Thyroid gland (tissue), 4 donors: ENCODE data around the gene CASKIN2. TPM values are rescaled to one million over a fixed set of nuclear protein-coding genes. Genes with fewer than 3 reads are reported as not detected.

Experiments used
- DNase-seq, 2 donors: peaks; one replicate each; pipeline ENCODE4 v3.0.0-alpha.2; 2019
- H3K27ac ChIP-seq, 3 donors: fragments of 200-600 bp; sonication (generic); 1 replicate in 2 of 3; 2 replicates in 1 of 3; pipeline ENCODE4 v1.5.1; 2016 to 2019; ENCODE audit warnings: mild to moderate bottlenecking in 1 of 3, moderate library complexity in 1 of 3
- H3K27me3 ChIP-seq: fragments of 200-600 bp; sonication (generic); one replicate; pipeline ENCODE4 v1.5.1; 2019
- H3K36me3 ChIP-seq, 2 donors: fragments of 200-600 bp; sonication (generic); one replicate each; pipeline ENCODE4 v1.5.1; 2016 to 2019
- H3K4me1 ChIP-seq, 2 donors: fragments of 200-600 bp; sonication (generic); one replicate each; pipeline ENCODE4 v1.5.1; 2017 to 2019
- H3K4me3 ChIP-seq, 3 donors: fragments of 200-600 bp; sonication (generic); replicated peaks in 1 of 3; 1 replicate in 2 of 3; 2 replicates in 1 of 3; pipeline ENCODE4 v1.5.1; 2016; ENCODE audit warnings: mild to moderate bottlenecking in 1 of 3
- H3K9me3 ChIP-seq: fragments of 200-600 bp; sonication (generic); one replicate; pipeline ENCODE4 v1.5.1; 2017
- POLR2A ChIP-seq, 2 donors: fragments of 450-650 bp; IDR thresholded peaks; one replicate each; pipeline ENCODE4 v1.6.1; 2017; ENCODE audit warnings: antibody characterized with exemption in 2 of 2, mild to moderate bottlenecking in 2 of 2, moderate library complexity in 1 of 2
- WGBS, 2 donors: methylation state at CpG; one replicate each; pipeline ENCODE4 v1.1.5; 2017; 5-methylcytosine and 5-hydroxymethylcytosine counted together
- intact Hi-C: fragments of 100-400 bp; cut with DNase I; formaldehyde crosslinking; loops from one replicate; pipeline ENCODE4 v1.15.1; 2023
- total RNA-seq, 4 donors: library from RNA; depleted of rRNA; stranded (reverse); fragments of >200 nt; gene quantifications; one replicate each; pipeline ENCODE4 v1.2.3, GENCODE V29; 2016
- TF ChIP-seq, protein P1 (sequence below), 6 experiments: fragments of 200-600 bp in 3 of 6; fragments of 450-650 bp in 3 of 6; sonication (generic) in 3 of 6; IDR thresholded peaks; one replicate each; pipeline ENCODE4 v1.5.1; 2016 to 2019; ENCODE audit warnings: antibody characterized with exemption in 6 of 6, mild to moderate bottlenecking in 2 of 6, inconsistent platforms in 1 of 6, moderate library complexity in 1 of 6

CASKIN2 gene
- total RNA-seq, 4 donors from 2014 or later: 15.0 to 87.2 (median 21.7) TPM

DNA sequence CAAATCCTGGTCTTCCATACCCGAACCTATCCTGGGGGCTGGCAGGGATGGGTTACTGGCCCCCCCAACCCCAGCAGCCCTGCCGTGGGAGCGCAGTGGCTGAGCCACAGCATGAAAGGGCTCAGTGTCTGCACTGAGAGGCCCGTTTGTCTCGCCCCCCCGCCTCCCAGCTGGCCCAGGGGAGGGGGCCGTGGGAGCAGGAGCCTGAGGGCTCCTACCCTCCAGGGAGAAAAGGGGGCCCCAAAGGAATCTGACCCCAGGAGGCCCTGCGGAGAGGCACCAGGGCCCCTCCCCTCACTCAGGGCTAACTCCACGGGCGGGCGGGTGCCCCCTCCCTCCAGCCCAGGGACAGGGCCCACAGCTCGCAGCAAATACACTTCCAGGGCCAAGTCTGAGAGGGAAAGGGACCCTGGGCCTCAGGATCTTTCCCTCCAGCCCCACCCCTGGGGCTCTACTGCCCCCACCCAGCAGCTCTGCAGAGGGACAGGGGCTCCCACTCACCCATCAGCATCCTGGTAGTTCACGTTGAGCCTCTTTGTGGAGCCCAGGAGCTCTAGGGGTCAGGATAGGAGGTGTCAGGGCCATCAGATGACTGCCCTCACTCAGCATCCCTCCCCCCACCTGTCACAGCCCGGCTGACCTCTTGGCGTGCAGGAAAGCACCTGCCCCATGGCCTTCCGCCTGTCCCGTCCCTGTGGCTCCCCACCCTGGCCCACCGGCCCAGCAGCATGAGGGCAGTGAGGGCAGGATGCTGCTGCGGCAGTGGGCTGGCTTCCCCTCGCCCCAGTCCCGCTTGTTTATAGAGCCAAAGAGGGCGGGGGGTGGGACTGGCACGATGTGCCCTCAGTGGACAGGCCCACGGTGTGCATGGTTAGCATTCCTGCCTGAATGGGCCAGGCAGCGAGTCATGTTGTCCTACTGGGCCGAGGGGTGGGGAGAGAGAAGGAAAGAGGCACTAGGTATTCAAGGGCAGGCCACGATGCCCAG is 7.3 kb downstream of the CASKIN2 start:
- no peaks in the 10 kb centered on the region for H3K27me3 ChIP-seq
- no peaks in the 10 kb centered on the region for H3K9me3 ChIP-seq
- TF ChIP-seq, protein P1, sequence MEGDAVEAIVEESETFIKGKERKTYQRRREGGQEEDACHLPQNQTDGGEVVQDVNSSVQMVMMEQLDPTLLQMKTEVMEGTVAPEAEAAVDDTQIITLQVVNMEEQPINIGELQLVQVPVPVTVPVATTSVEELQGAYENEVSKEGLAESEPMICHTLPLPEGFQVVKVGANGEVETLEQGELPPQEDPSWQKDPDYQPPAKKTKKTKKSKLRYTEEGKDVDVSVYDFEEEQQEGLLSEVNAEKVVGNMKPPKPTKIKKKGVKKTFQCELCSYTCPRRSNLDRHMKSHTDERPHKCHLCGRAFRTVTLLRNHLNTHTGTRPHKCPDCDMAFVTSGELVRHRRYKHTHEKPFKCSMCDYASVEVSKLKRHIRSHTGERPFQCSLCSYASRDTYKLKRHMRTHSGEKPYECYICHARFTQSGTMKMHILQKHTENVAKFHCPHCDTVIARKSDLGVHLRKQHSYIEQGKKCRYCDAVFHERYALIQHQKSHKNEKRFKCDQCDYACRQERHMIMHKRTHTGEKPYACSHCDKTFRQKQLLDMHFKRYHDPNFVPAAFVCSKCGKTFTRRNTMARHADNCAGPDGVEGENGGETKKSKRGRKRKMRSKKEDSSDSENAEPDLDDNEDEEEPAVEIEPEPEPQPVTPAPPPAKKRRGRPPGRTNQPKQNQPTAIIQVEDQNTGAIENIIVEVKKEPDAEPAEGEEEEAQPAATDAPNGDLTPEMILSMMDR (IDR thresholded peaks at IDR 0.05): no peak
- no peak for TF ChIP-seq POLR2A (IDR thresholded peaks at IDR 0.05)
- intact Hi-C loops: loop anchor here (5.0 kb wide), 1 partner anchor 81 kb away; no protein-coding TSS in a partner anchor
- DNase-seq: no peak
- peak overlapping the region in 2 of 3 donors; percentile 70 to 87 for H3K27ac ChIP-seq
- H3K4me1 ChIP-seq: peaks cover 25 to 32% of the 10 kb centered on the region in 2 donors
- no peak overlapping the region for H3K4me3 ChIP-seq
- peaks cover 23 to 27% of the 10 kb centered on the region in 2 donors for H3K36me3 ChIP-seq
- 67 to 74% methylated on average over 8 to 18 of the region's 27 CpGs for WGBS, 2 donors

DNA sequence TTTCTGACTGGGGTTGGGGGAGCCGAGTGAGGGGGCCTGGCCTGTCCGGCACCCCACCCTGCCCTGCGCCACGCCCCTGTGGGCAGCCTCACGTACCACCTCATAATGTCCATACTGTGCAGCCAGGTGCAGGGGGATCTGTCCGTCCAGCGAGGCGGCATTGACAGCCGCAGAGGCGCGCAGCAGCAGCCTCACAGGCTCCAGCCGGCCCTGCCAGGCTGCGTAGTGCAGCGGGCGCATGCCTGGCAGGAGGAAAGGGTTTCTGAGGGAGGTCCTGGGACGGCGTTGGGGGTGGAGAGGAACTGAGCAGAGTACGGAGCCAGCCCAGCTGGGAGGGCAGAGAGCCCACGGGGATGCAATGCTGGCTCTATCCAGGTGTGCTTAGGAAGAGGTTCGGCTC is 8.4 kb downstream of the CASKIN2 start:
- Histone ChIP-seq H3K27ac (no peak overlapping the region), H3K9me3 (no peaks in the 10 kb centered on the region), H3K36me3 (peaks cover 23 to 34% of the 10 kb centered on the region in 2 donors), H3K27me3 (no peaks in the 10 kb centered on the region), H3K4me3 (no peak overlapping the region), H3K4me1 (peaks cover 15 to 22% of the 10 kb centered on the region in 2 donors)
- WGBS, 2 donors: 88 to 93% methylated on average over 13 to 15 of the region's 20 CpGs
- TF ChIP-seq POLR2A (IDR thresholded peaks at IDR 0.05): no peak
- TF ChIP-seq, protein P1 (IDR thresholded peaks at IDR 0.05): no peak
- DNase-seq: no peak
- intact Hi-C loops: loop anchor here (5.0 kb wide), 1 partner anchor 80 kb away; no protein-coding TSS in a partner anchor

DNA sequence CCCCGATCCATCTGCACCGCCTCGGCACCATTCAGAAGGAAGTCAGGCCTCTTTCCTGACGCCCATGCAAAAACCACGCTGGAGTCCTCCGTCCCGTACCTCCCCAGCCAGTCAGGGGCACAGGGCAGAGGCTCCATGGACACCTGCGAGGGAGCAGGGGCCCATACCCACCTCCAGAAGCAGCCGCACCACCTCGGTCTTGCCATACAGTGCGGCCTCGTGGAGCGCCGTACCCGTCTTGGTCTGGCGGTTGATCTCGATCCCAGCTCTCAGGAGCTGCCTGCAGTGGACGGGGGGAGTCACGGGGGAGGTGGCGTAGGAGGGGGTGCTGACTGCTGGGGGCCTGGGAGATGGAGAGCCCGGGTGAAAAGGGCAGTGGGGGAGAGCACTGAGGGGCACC is 9.2 kb downstream of the CASKIN2 start:
- Histone ChIP-seq H3K36me3 (peaks cover 23 to 34% of the 10 kb centered on the region in 2 donors), H3K27ac (no peak overlapping the region), H3K27me3 (no peaks in the 10 kb centered on the region), H3K9me3 (no peaks in the 10 kb centered on the region), H3K4me1 (peaks cover 8 to 15% of the 10 kb centered on the region in 2 donors), H3K4me3 (no peak overlapping the region)
- intact Hi-C loops: loop anchor here (5.0 kb wide), 1 partner anchor 79 kb away; no protein-coding TSS in a partner anchor
- WGBS, 2 donors: 84 to 100% methylated on average over 1 to 19 of the region's 21 CpGs
- DNase-seq: no peak
- TF ChIP-seq POLR2A (IDR thresholded peaks at IDR 0.05): no peak
- TF ChIP-seq, protein P1 (IDR thresholded peaks at IDR 0.05): no peak

DNA sequence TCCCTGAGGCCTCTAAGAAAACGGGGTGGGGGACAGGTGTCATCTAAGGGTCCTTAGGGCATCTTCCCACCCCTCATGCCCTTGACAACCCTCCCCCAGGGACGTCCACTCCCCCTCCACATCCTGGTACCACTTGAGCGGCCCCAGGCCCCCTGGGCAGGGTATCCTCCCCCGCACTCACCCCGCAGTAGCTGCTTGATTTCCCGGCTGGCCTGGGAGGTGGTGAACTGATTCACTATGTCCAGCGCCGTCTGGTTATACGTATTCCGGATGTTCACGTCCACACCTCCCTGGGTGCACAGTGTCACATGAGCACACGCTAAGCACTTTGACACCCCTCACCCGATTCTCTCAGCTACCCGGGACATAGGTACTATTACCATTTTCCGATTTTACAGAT is 9.7 kb downstream of the CASKIN2 start:
- Histone ChIP-seq H3K27ac (no peak overlapping the region), H3K36me3 (peaks cover 25 to 35% of the 10 kb centered on the region in 2 donors), H3K9me3 (no peaks in the 10 kb centered on the region), H3K27me3 (no peaks in the 10 kb centered on the region), H3K4me3 (no peak overlapping the region), H3K4me1 (peaks cover 8 to 14% of the 10 kb centered on the region in 2 donors)
- intact Hi-C loops: loop anchor here (5.0 kb wide), 1 partner anchor 78 kb away; no protein-coding TSS in a partner anchor
- WGBS, 2 donors: 89 to 95% methylated on average over 15 of the region's 15 CpGs
- no peak for DNase-seq
- TF ChIP-seq, protein P1 (IDR thresholded peaks at IDR 0.05): no peak
- TF ChIP-seq POLR2A (IDR thresholded peaks at IDR 0.05): no peak

DNA sequence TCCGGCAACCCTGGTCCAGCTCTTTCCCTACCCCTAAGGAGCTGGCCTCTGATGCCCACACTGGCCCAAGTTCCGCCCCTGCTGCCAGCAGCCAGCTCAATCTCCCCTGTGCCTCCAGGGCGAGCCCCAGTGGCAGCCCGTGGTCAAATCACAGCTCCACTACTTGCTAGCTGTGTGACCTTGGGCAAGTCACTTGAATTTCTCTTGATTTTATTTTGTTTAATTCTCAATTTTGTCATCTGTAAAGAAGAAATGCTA is 10.3 kb downstream of the CASKIN2 start:
- intact Hi-C loops: loop anchor here (5.0 kb wide), 1 partner anchor 78 kb away; no protein-coding TSS in a partner anchor
- peaks cover 8 to 14% of the 10 kb centered on the region in 2 donors for H3K4me1 ChIP-seq
- no peak for DNase-seq
- H3K36me3 ChIP-seq: peaks cover 29 to 38% of the 10 kb centered on the region in 2 donors
- TF ChIP-seq, protein P1 (IDR thresholded peaks at IDR 0.05): no peak
- TF ChIP-seq POLR2A (IDR thresholded peaks at IDR 0.05): no peak
- WGBS, 2 donors: 86 to 99% methylated on average over 4 of the region's 4 CpGs
- no peak overlapping the region for H3K4me3 ChIP-seq
- H3K9me3 ChIP-seq: no peaks in the 10 kb centered on the region
- no peaks in the 10 kb centered on the region for H3K27me3 ChIP-seq
- H3K27ac ChIP-seq: no peak overlapping the region
